Fibroblast of upper back skin (primary cell): ENCODE results near the gene STT3B.

Experiments
- DNase-seq: peaks from one replicate; pipeline ENCODE4 v3.0.0-alpha.2; 2013

The STT3B gene

DNA sequence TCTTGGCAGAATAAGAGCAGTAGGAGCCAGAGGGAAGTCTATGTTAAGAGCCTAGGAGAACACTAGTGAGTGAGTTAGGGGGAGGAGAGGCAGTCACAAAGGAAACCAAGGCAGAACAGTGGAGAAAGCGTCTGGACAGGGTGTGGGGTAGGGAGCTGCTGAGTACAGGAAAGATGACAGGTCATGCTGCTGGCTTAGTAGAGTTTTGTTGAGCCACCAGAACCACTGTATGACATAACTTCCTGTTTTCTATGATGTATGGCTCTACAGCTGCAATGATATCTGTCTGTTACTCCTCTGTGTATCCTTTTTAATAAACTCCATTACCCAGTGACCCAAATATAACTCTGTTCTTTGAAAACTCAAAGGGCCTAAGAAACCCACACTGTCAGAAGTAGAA, 10.6 kb upstream of the STT3B start:
- DNase-seq, result no peak

GRCh38 chr3:31523543-31523942, 9.2 kb upstream of the STT3B start:
- DNase-seq, result no peak

GRCh38 chr3:31525532-31525931, 7.2 kb upstream of the STT3B start:
- no peak for DNase-seq

- no peak for DNase-seq
These were observed 3.3 kb upstream of the STT3B start for GRCh38 chr3:31529421-31529820.

DNA sequence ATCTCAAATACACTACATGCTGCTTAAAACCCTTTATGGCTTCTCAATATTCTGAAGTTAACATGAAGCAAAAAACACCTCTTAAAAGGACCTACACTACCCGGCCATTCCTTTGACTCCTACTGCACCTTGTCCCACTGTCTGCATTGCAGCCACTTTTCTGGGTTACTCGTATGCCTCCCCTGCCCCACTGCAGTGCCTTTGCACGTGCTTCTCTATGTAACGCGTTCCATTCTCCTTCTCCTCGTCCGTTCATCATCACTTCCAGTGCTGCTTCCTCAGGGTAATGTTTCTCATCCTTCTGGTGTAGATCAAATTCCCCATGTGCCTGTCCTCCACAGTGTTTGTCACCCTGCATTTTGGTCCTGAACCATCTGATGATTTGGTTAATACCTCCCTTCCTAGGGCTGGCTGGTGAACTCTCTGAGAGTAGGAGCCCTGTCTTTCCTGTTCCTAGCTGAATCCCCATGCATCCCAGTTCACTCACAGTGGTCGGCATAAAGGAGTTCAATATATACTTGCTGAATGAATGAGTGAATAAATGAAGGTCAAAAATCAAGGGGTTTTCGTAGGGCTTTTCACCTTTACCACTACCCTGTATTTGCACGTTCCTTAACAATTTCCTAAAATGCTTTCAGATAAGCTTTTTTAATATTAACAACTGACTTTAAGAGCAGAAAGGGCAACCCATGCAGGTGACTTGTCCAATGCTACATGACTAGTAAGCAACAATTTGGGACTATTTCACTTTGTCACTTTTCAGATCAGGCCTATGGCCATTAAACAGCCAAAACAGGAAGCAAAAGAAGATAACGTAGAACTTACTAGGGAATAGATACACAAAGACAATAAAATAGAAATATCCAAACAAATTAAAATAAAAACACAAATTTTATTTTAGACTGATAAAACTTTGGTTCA, 2.4 kb upstream of the STT3B start:
- DNase-seq, result no peak

GRCh38 chr3:31530960-31531335, 1.8 kb upstream of the STT3B start:
- DNase-seq, result no peak

GRCh38 chr3:31531452-31531991, 1.2 kb upstream of the STT3B start:
- no peak for DNase-seq

GRCh38 chr3:31531992-31532586, 636 bp upstream of the STT3B start:
- DNase-seq, result peak; percentile 99

DNA sequence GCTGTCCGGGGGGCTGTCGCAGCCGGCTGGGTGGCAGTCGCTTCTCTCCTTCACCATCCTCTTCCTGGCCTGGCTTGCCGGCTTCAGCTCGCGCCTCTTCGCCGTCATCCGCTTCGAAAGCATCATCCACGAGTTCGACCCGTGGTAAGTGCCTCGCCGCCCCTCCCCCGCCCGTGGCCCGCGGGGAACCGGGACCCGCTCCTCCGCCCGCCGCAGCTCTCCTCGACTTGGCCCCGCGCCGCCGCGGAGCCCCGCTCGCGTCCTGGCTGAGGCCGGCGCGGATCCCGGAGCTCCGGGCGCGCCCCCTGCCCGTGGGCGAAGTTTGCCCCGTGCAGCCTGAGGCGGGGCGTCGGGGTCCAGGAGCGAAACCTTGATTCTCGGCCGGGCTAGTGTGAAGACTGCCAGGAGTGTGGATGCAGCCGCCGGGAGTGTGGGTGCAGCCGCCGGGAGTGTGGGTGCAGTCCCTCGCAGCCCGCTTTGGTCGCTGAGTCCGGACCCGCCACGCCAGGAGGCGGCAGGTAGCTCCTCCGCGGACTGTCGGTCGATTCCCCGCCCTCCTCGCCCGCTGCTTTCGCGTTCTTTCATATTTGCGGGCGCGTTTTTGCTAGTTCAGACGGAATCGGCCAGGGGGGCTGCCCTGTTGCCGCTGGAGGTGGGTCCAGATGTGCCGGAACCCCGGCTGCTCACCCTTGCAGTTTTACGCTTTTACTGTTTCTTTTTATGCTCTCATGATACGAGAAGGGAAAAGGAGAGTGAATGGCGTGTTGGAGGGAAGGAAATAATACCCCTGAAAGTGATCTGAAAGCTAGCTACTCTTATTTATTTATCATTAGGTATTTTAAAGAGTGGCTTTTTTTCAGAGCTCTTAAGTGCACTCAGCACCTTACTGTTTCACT, 692 bp downstream of the STT3B start:
- peak; percentile 13 for DNase-seq

GRCh38 chr3:31534065-31534425, 1.3 kb downstream of the STT3B start:
- DNase-seq, result no peak

GRCh38 chr3:31536497-31536896, 3.8 kb downstream of the STT3B start:
- no peak for DNase-seq

DNA sequence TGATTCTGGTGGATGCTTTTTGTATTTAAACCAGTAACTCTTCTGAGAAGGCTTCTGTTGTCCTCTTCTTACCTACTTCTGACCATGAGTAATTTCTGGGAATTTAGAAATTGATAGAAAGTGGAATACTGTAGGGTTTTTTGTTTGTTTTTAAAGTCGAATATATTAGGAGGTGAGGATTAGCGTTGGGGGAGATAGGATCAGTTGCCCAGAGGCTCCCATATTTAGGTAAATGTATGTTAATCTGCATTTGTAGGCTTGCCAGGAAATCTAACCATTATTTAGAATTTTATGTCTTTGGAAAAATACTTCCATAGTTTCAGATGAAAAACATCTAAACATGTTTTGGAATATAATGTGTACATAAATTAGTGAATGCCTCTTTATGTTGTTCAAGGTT, 6.1 kb downstream of the STT3B start:
- no peak for DNase-seq

DNA sequence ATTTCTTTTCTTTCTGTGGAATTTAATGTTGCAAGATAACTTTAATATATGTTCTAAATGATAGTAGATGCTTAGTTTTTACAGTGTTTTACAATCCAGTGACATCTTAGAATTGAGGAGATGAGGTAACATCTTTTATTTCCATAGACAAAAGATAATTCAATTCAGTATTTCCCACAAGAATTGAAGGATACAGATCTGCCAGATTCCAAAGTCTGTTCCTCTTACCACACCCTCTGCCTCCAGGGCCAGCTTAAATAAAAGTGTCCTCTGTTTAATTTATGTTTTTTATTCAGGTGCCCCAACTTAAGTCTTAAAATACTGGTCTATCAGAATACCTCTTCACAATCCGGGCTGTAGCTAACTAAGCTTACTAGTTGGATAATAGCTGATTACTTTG, 6.5 kb downstream of the STT3B start:
- DNase-seq, result no peak

DNA sequence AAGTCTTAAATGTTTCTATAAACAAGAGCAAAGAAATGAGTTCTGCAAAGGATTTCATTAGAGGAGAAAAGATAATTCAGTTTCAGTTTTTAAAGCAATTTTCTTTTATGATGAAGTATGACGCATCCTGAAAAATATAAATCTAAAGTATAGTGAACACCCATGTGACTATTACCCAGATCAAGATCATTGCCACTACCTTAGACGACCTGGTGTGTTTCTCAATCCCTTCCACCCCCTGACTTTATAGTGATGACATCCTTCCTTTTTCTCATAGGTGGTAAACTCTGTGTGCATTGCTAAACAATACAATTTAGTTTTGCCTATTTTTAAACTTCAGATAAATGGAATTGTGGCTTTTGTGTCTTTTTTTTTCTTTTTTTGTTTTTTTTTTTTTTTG, 8.4 kb downstream of the STT3B start:
- no peak for DNase-seq

GRCh38 chr3:31542246-31542645, 9.5 kb downstream of the STT3B start:
- DNase-seq, result no peak

- peak; percentile 26 for DNase-seq
These were observed 10.7 kb downstream of the STT3B start for GRCh38 chr3:31543375-31543774.

DNA sequence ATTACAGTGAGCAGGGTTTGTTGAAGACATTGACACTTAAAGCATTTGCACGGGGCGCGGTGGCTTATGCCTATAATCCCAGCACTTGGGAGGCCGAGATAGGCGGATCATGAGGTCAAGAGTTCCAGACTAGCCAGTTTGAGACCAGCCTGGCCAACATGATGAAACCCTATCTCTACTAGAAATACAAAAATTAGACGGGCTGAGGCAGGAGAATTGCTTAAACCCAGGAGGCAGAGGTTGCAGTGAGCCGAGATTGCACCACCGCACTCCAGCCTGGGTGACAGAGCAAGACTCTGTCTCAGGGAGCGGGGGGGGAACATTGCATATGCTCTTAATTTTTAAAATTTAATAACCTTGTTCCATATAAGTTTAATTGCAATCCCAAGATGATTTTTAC, 11.9 kb downstream of the STT3B start:
- no peak for DNase-seq

DNA sequence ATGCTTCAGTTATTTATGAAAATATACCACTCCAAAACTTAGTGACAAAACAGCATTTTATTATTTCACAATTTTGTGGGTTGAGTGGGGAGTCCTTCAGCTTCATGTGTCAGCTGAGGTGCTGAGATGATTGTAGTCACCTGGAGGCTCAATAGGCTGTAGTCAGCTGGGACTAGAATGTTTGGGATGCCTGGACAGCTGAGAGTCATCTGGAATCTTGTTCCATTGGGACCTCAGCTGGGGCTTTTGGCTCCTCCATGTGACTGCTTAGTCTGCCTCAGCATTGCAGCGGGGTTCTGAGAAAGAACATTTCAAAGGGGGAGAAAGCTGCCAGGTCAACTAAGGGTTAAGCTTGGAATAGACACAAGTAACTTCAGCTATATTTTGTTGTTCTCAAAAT, 13.4 kb downstream of the STT3B start:
- DNase-seq, result peak; percentile 63

DNA sequence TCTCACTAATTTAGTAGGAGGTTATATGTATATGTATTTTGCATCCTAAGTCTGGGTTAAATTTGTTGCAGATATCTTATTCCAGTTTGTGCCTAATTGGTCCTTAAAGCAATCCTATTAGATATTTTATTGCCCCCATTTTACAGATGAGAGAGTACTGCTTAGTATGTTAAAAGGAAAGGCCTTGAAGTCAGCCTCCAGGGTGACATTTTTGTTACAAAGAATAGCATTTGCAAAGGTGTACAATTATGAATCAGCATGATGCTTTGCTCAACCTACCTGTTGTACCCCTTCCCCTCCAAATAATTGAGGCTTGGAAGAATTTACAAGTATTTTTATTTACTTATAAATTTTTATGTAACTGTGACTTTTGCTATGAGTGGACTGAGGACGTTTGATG, 14.0 kb downstream of the STT3B start:
- DNase-seq, result no peak

DNA sequence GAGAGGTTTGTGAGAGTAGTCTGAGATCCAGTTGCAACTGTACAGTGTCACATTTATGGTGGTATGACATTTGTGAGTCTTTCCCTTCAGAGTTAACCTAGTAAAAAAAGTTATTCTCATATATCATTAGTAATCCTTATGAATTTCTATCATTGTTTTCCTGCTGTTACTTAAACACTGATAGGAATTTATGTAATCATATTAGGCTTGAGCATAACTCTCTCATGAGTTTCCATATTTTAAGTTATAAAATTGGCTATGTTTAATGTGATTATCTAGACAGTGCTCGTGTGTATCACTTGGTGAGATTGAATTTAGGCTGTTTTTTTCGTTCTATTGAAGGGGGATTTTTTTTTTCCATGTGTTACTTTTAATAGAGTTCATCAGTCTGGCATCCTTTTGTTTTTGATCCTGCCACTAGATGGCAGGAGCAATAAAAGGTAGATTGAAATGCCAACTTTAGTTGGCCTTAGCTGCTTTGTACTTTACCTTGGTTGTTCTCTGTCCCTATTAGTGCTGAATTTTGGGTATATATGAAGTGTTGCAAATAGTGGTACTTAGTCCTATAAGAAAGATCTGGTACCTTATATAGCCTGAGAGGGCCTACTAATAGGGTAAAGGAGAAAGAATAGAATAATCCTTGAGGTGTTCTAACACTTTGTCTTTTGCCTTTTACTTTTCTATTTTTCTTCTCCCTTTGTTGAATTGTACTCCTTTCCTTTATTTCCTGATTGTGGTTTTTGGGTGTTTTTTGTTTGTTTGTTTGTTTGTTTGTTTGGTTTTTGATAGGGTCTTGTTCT, 17.9 kb downstream of the STT3B start:
- DNase-seq, result peak; percentile 36

- no peak for DNase-seq
These were observed 18.9 kb downstream of the STT3B start for GRCh38 chr3:31551646-31552045.

DNA sequence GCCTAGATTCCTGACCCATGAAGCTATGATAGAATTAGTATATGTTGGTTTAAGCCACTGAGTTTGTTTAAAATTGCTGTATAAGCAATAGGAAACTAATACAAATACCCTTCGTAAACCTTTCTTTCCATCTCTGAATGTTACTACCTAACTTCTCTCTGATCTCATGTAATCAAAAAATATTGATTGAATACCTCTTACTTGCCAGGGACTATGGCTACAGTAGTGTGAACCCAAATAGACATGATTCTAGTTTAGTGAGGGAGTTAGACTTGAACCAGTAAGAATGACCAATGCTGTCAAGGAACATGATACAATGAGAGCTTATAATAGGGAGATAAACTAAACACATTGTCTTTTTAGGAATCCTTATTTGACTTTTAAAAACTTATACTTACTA, 19.4 kb downstream of the STT3B start:
- no peak for DNase-seq

DNA sequence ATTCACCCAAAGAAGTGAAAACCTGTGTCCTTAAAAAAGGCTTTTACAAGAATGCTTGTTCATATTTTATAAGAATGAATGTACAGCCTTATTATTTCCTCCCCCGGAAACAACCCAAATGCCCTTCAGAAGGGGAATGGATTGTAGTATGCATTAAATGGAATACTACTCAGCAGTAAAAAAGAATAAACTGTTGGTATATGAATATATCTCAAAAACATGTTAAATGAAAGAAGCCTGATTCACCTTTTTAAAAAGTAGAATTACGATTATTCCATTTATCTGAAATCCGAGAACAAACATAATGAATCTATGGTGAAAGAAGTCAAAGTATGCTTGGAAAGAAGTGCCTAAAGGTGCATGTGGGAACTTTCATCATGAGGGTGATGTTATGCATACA, 20.5 kb downstream of the STT3B start:
- no peak for DNase-seq
